HG02970 (cell line): ENCODE results near the gene ATG101.

Experiments
- ATAC-seq: cut with Tn5 transposase; IDR thresholded peaks from one replicate; pipeline ENCODE4 v1.9.1; 2021; ENCODE audit warnings: mild to moderate bottlenecking, moderate library complexity, moderate number of reproducible peaks; ENCODE audit not compliant: unreplicated experiment, low FRiP score

ATG101 gene

GRCh38 chr12:52056801-52057637, 12.8 kb upstream of the ATG101 start:
- ATAC-seq, result no peak

GRCh38 chr12:52057638-52058576, 11.9 kb upstream of the ATG101 start:
- ATAC-seq, result no peak

GRCh38 chr12:52058631-52059361, 11.0 kb upstream of the ATG101 start:
- no peak for ATAC-seq

GRCh38 chr12:52059582-52060497, 9.9 kb upstream of the ATG101 start:
- ATAC-seq, result no peak

- no peak for ATAC-seq
Observed at GRCh38 chr12:52060498-52061177, 9.1 kb upstream of the ATG101 start.

GRCh38 chr12:52061470-52062166, 8.2 kb upstream of the ATG101 start:
- no peak for ATAC-seq

GRCh38 chr12:52062167-52063081, 7.4 kb upstream of the ATG101 start:
- ATAC-seq, result no peak

GRCh38 chr12:52063082-52063924, 6.5 kb upstream of the ATG101 start:
- no peak for ATAC-seq

GRCh38 chr12:52063981-52064649, 5.7 kb upstream of the ATG101 start:
- no peak for ATAC-seq

- no peak for ATAC-seq
Observed at GRCh38 chr12:52066346-52067080, 3.3 kb upstream of the ATG101 start.

- no peak for ATAC-seq
Observed at GRCh38 chr12:52067081-52067374, 2.8 kb upstream of the ATG101 start.

GRCh38 chr12:52070185-52070925, 577 bp downstream of the ATG101 start:
- peak; percentile 24 for ATAC-seq

- ATAC-seq, result no peak
Observed at GRCh38 chr12:52073531-52074381, 4.0 kb downstream of the ATG101 start.
